ENCODE measurements around the gene TMEM144.

DNA sequence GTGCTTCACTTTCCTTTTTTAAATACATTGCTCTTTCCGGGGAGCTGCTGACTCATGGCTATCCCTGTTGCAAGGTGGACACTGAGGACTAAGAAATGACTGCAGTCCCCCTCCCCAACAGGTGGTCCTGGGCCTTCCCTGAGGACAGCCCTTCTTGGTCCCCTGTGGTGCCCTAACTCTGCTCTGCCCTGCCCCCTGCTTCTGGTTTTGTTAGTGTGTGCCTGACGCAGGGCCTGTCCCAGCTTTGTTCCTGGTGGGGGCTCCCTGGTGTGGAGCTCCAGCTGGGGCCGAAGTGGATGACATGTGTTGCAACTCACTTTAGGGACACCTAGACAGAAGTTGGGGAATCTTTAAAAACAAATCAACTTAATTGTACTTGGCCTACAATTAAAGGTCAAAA is 81.9 kb downstream of the TMEM144 start:
- no peak for TF ChIP-seq POLR2A (IDR thresholded peaks at IDR 0.05)
- TF ChIP-seq, protein P1, sequence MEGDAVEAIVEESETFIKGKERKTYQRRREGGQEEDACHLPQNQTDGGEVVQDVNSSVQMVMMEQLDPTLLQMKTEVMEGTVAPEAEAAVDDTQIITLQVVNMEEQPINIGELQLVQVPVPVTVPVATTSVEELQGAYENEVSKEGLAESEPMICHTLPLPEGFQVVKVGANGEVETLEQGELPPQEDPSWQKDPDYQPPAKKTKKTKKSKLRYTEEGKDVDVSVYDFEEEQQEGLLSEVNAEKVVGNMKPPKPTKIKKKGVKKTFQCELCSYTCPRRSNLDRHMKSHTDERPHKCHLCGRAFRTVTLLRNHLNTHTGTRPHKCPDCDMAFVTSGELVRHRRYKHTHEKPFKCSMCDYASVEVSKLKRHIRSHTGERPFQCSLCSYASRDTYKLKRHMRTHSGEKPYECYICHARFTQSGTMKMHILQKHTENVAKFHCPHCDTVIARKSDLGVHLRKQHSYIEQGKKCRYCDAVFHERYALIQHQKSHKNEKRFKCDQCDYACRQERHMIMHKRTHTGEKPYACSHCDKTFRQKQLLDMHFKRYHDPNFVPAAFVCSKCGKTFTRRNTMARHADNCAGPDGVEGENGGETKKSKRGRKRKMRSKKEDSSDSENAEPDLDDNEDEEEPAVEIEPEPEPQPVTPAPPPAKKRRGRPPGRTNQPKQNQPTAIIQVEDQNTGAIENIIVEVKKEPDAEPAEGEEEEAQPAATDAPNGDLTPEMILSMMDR (IDR thresholded peaks at IDR 0.05): no peak
- no peak for TF ChIP-seq POLR2AphosphoS5 (IDR thresholded peaks at IDR 0.05)
- TF ChIP-seq EP300 (IDR thresholded peaks at IDR 0.05): no peak

All from upper lobe of left lung (tissue), 4 donors.